ENCODE measurements around the gene GTPBP2. TPM values are rescaled to one million over a fixed set of nuclear protein-coding genes. Genes with fewer than 3 reads are reported as not detected.

GTPBP2 gene
- total and polyA plus RNA-seq, 2 donors (not counting 1 experiment from before 2014, with no cell fraction given), result 80.8 to 103 TPM

- TF ChIP-seq, protein P1, sequence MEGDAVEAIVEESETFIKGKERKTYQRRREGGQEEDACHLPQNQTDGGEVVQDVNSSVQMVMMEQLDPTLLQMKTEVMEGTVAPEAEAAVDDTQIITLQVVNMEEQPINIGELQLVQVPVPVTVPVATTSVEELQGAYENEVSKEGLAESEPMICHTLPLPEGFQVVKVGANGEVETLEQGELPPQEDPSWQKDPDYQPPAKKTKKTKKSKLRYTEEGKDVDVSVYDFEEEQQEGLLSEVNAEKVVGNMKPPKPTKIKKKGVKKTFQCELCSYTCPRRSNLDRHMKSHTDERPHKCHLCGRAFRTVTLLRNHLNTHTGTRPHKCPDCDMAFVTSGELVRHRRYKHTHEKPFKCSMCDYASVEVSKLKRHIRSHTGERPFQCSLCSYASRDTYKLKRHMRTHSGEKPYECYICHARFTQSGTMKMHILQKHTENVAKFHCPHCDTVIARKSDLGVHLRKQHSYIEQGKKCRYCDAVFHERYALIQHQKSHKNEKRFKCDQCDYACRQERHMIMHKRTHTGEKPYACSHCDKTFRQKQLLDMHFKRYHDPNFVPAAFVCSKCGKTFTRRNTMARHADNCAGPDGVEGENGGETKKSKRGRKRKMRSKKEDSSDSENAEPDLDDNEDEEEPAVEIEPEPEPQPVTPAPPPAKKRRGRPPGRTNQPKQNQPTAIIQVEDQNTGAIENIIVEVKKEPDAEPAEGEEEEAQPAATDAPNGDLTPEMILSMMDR (IDR thresholded peaks at IDR 0.05), result no peak
- H2AFZ ChIP-seq (ENCODE audit: insufficient read depth, low read depth, low read length, poor library complexity, severe bottlenecking), result no peak overlapping the region
- ATAC-seq (ENCODE audit: low read depth), result no peak
- H3K9me3 ChIP-seq (ENCODE audit: control extremely low read depth in 1 of 3, control insufficient read depth in 2 of 3, insufficient read depth in 1 of 3, low read length in 2 of 3), result peaks cover 0 to 3% (median 0%) of the 10 kb centered on the region in 3 donors
- peaks cover 26% of the 10 kb centered on the region for H3K4me1 Mint-ChIP-seq
- peaks cover 0 to 64% of the 10 kb centered on the region in 2 experiments for H3K36me3 ChIP-seq (replicated peaks in 1 of 2; ENCODE audit: control extremely low read depth in 1 of 2, control insufficient read depth in 1 of 2, extremely low read depth in 1 of 2, insufficient read depth in 2 of 2, low read length in 1 of 2)
- H4K20me1 ChIP-seq (ENCODE audit: control insufficient read depth, insufficient read depth, low read length, poor library complexity, severe bottlenecking), result peaks cover 3% of the 10 kb centered on the region
- H3K9me3 Mint-ChIP-seq (ENCODE audit: insufficient read depth), result no peaks in the 10 kb centered on the region
- DNase-seq, result no peak
- ChIA-PET POLR2A (no interaction called here), CTCF (interaction anchor here (1.2 kb wide), 1 partner anchor 17 kb away, joined by 4 read pairs; no protein-coding TSS in a partner anchor)
- H3K79me2 ChIP-seq (ENCODE audit: control insufficient read depth, insufficient read depth, low read length), result peaks cover 25% of the 10 kb centered on the region
- no peaks in the 10 kb centered on the region for H3K27me3 Mint-ChIP-seq
- peaks cover 18 to 25% of the 10 kb centered on the region in 2 donors for H3K4me1 ChIP-seq (ENCODE audit: control insufficient read depth in 2 of 2, insufficient read depth in 2 of 2, low read length in 2 of 2)
- intact Hi-C loops (cut with micrococcal nuclease), result loop anchor here (5.0 to 10.0 kb wide), 3 partner anchors 42 to 632 kb away; partner anchors contain the start of genes DNPH1 and SLC35B2
- no peak overlapping the region for H3K4me3 ChIP-seq (ENCODE audit: control extremely low read depth in 1 of 5, extremely low read depth in 1 of 5, insufficient read depth in 1 of 5, low read depth in 2 of 5, low read length in 4 of 5)
- WGBS (ENCODE audit: insufficient coverage), result 99% methylated on average over 15 of the region's 16 CpGs
- no peak overlapping the region for H3K4me3 Mint-ChIP-seq
- no peaks in the 10 kb centered on the region for H3K27me3 ChIP-seq (replicated peaks in 1 of 4; ENCODE audit: control extremely low read depth in 1 of 4, control insufficient read depth in 3 of 4, insufficient read depth in 4 of 4, low read length in 3 of 4)
- H3K4me2 ChIP-seq (replicated peaks; ENCODE audit: low read depth, low read length, poor library complexity, severe bottlenecking), result no peak overlapping the region
- H3K9ac ChIP-seq (ENCODE audit: low read length), result no peak overlapping the region
- H3K27ac ChIP-seq (ENCODE audit: low read length in 2 of 2), result no peak overlapping the region
- H3K27ac Mint-ChIP-seq, result no peak overlapping the region
These were observed 3.6 kb downstream of the GTPBP2 start for GRCh38 chr6:43625393-43625992.

DNA sequence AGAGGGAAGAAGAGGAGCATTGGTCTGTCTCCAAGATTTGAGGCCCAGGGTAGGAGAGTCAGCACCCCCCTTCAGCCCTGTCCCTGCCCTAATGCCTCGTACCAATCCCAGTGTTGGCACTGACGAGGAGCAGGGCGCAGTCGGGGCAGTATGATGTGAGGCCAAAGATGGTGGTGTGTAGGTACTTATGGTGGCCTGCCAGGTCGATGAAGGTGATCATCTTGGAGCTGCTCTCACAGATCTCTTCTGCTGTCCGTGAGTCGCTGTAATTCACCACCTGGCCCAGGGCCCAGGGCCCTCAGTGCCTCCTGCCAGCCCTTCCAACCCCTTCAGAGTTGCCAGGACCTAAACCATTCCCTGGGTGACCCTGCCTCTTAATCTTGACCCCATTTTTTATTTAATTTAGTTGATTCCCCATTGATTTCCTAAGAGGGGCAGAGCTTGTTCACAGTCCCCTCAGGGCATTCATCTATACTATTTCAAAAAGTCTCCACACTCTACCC is 4.2 kb downstream of the GTPBP2 start:
- ChIA-PET CTCF (interaction anchor here (1.2 kb wide), 1 partner anchor 16 kb away, joined by 4 read pairs; no protein-coding TSS in a partner anchor), POLR2A (no interaction called here)
- Histone ChIP-seq H3K4me3 (ENCODE audit: control extremely low read depth in 1 of 5, extremely low read depth in 1 of 5, insufficient read depth in 1 of 5, low read depth in 2 of 5, low read length in 4 of 5) (no peak overlapping the region), H3K27ac (ENCODE audit: low read length in 2 of 2) (no peak overlapping the region), H4K20me1 (ENCODE audit: control insufficient read depth, insufficient read depth, low read length, poor library complexity, severe bottlenecking) (peaks cover 3% of the 10 kb centered on the region), H3K4me1 (ENCODE audit: control insufficient read depth in 2 of 2, insufficient read depth in 2 of 2, low read length in 2 of 2) (peaks cover 15 to 21% of the 10 kb centered on the region in 2 donors), H3K9me3 (ENCODE audit: control extremely low read depth in 1 of 3, control insufficient read depth in 2 of 3, insufficient read depth in 1 of 3, low read length in 2 of 3) (peaks cover 0 to 3% (median 0%) of the 10 kb centered on the region in 3 donors), H2AFZ (ENCODE audit: insufficient read depth, low read depth, low read length, poor library complexity, severe bottlenecking) (no peak overlapping the region), H3K79me2 (ENCODE audit: control insufficient read depth, insufficient read depth, low read length) (peaks cover 25% of the 10 kb centered on the region), H3K36me3 (replicated peaks in 1 of 2; ENCODE audit: control extremely low read depth in 1 of 2, control insufficient read depth in 1 of 2, extremely low read depth in 1 of 2, insufficient read depth in 2 of 2, low read length in 1 of 2) (peaks cover 0 to 65% of the 10 kb centered on the region in 2 experiments), H3K27me3 (replicated peaks in 1 of 4; ENCODE audit: control extremely low read depth in 1 of 4, control insufficient read depth in 3 of 4, insufficient read depth in 4 of 4, low read length in 3 of 4) (no peaks in the 10 kb centered on the region), H3K4me2 (replicated peaks; ENCODE audit: low read depth, low read length, poor library complexity, severe bottlenecking) (no peak overlapping the region), H3K9ac (ENCODE audit: low read length) (no peak overlapping the region)
- WGBS (ENCODE audit: insufficient coverage), result 100% methylated on average over 4 of the region's 7 CpGs
- ATAC-seq (ENCODE audit: low read depth), result no peak
- no peaks in the 10 kb centered on the region for H3K27me3 Mint-ChIP-seq
- intact Hi-C loops (cut with micrococcal nuclease), result loop anchor here (5.0 to 10.0 kb wide), 3 partner anchors 42 to 632 kb away; partner anchors contain the start of genes DNPH1 and SLC35B2
- no peak for DNase-seq
- H3K4me1 Mint-ChIP-seq, result peaks cover 22% of the 10 kb centered on the region
- no peak overlapping the region for H3K4me3 Mint-ChIP-seq
- TF ChIP-seq, protein P1 (IDR thresholded peaks at IDR 0.05), result no peak
- TF ChIP-seq EZH2 (IDR thresholded peaks at IDR 0.05; ENCODE audit: borderline replicate concordance, insufficient read depth, low read depth, low read length, poor library complexity, severe bottlenecking), result no peak
- H3K9me3 Mint-ChIP-seq (ENCODE audit: insufficient read depth), result no peaks in the 10 kb centered on the region
- H3K27ac Mint-ChIP-seq, result no peak overlapping the region
